Endothelial cell of umbilical vein (primary cell): ENCODE measurements around the gene GAS7. TPM values are rescaled to one million over a fixed set of nuclear protein-coding genes. Genes with fewer than 3 reads are reported as not detected.

ENCODE experiments used
- BruUV-seq: library from RNA; stranded (reverse); fragments of 400-500 nt; replicated peaks from 2 replicates; lab custom pipeline; 2021; lab: Mats Ljungman, UMichigan
- CTCF ChIA-PET: fragments of 300-600, 350-600 bp; sonication (Branson Sonifier 250); formaldehyde crosslinking; loops from one replicate; lab custom pipeline; 2021; ENCODE audit warnings: antibody characterized with exemption, inconsistent platforms; lab: Charles Lee
- POLR2A ChIA-PET: fragments of 300-600, 350-600 bp; sonication (Branson Sonifier 250); formaldehyde crosslinking; loops from one replicate; lab custom pipeline; 2021; ENCODE audit warnings: antibody characterized with exemption, inconsistent platforms; lab: Charles Lee
- DNase-seq: peaks from one replicate; pipeline ENCODE4 v3.0.0-alpha.2; 2011; ENCODE audit warnings: low read depth, low spot score
- FAIRE-seq: peaks from 2 replicates; lab custom pipeline; 2011; peaks lifted over from hg19 to GRCh38; lab: Jason Lieb, UNC
- H2AFZ ChIP-seq: 2 replicates; pipeline ENCODE4 v1.6.0; 2012; ENCODE audit warnings: low read depth, low read length, control low read depth, inconsistent platforms
- H3K27ac ChIP-seq: 2 replicates; pipeline ENCODE4 v1.5.1; 2011; ENCODE audit warnings: low read depth, mild to moderate bottlenecking, control low read depth, low read length, moderate library complexity; ENCODE audit not compliant: insufficient read depth
- H3K27me3 ChIP-seq, 2 experiments: 2 replicates each; pipeline versions ENCODE4 v1.6.0 to v1.6.1; 2011; ENCODE audit warnings: low read length in 2 of 2, mixed read lengths in 1 of 2; ENCODE audit not compliant: control insufficient read depth in 2 of 2, insufficient read depth in 2 of 2
- H3K36me3 ChIP-seq, 2 experiments: 2 replicates in 1 of 2; 3 replicates in 1 of 2; pipeline ENCODE4 v1.5.1; 2011; ENCODE audit warnings: low read length in 2 of 2, mild to moderate bottlenecking in 1 of 2, moderate library complexity in 1 of 2; ENCODE audit not compliant: control insufficient read depth in 2 of 2, insufficient read depth in 2 of 2; ENCODE audit errors: extremely low read depth in 1 of 2
- H3K4me1 ChIP-seq: 3 replicates; pipeline ENCODE4 v1.5.1; 2011; ENCODE audit warnings: mild to moderate bottlenecking, low read length; ENCODE audit not compliant: control insufficient read depth, insufficient read depth; ENCODE audit errors: extremely low read depth
- H3K4me2 ChIP-seq: 2 replicates; pipeline ENCODE4 v1.6.1; 2011; ENCODE audit warnings: low read length, control low read depth, mixed read lengths; ENCODE audit not compliant: insufficient read depth
- H3K4me3 ChIP-seq, 3 experiments: fragments of 200-600 bp in 1 of 3; sonication (generic), shearing (Covaris generic) in 1 of 3; replicated peaks in 1 of 3; 2 replicates each; pipeline ENCODE4 v1.5.1; 2011 to 2016; ENCODE audit warnings: control low read depth in 3 of 3, low read length in 3 of 3, mild to moderate bottlenecking in 2 of 3, inconsistent platforms in 1 of 3, low read depth in 1 of 3, moderate library complexity in 1 of 3; ENCODE audit not compliant: insufficient read depth in 1 of 3
- H3K79me2 ChIP-seq: 2 replicates; pipeline ENCODE4 v1.6.0; 2012; ENCODE audit warnings: low read length, inconsistent platforms; ENCODE audit not compliant: control insufficient read depth, insufficient read depth
- H3K9ac ChIP-seq: replicated peaks from 2 replicates; pipeline ENCODE3; 2011; ENCODE audit warnings: low read length, control low read depth; ENCODE audit not compliant: insufficient read depth; ENCODE audit errors: extremely low read depth
- H3K9me1 ChIP-seq: replicated peaks from 3 replicates; pipeline ENCODE4 v1.6.0; 2011; ENCODE audit warnings: mild to moderate bottlenecking, low read length; ENCODE audit not compliant: control insufficient read depth, insufficient read depth; ENCODE audit errors: extremely low read depth
- H3K9me3 ChIP-seq: replicated peaks from 2 replicates; pipeline ENCODE4 v1.5.1; 2012; ENCODE audit warnings: low read length, inconsistent platforms; ENCODE audit not compliant: control insufficient read depth, insufficient read depth
- H4K20me1 ChIP-seq: replicated peaks from 2 replicates; pipeline ENCODE3; 2011; ENCODE audit warnings: mild to moderate bottlenecking, low read length; ENCODE audit not compliant: control insufficient read depth, insufficient read depth; ENCODE audit errors: extremely low read depth
- EZH2 ChIP-seq: IDR thresholded peaks from 2 replicates; pipeline ENCODE4 v1.6.1; 2012; ENCODE audit warnings: borderline replicate concordance, low read depth, mild to moderate bottlenecking, moderate library complexity, low read length, inconsistent platforms; ENCODE audit not compliant: severe bottlenecking
- FOS ChIP-seq: IDR thresholded peaks from 2 replicates; pipeline ENCODE4 v1.6.1; 2011; ENCODE audit warnings: mild to moderate bottlenecking, low read length, moderate library complexity, borderline replicate concordance; ENCODE audit not compliant: insufficient read depth
- GATA2 ChIP-seq: IDR thresholded peaks from 2 replicates; pipeline ENCODE4 v1.7.0; 2011; ENCODE audit warnings: low read depth, mild to moderate bottlenecking, moderate library complexity, mixed read lengths, low read length; ENCODE audit not compliant: insufficient read length, insufficient read depth
- JUN ChIP-seq: IDR thresholded peaks from 2 replicates; pipeline ENCODE4 v1.6.1; 2011; ENCODE audit warnings: borderline replicate concordance, low read depth; ENCODE audit not compliant: insufficient read length, insufficient read depth
- POLR2AphosphoS5 ChIP-seq: IDR thresholded peaks from 2 replicates; pipeline ENCODE4 v1.6.1; 2012; ENCODE audit warnings: low read depth, mild to moderate bottlenecking, control low read depth, low read length, moderate library complexity; ENCODE audit not compliant: insufficient read depth
- dilution Hi-C: fragments of 300-500 bp; cut with MboI; formaldehyde crosslinking; loops from one replicate; pipeline ENCODE4 v1.15.0; 2019; ENCODE audit warnings: low sequenced_read_pairs; ENCODE audit not compliant: extremely low pct_ligation_motif_present
- intact Hi-C: fragments of 100-400 bp; cut with micrococcal nuclease; formaldehyde crosslinking; loops from one replicate; pipeline ENCODE4 v1.10.0; 2022
- polyA plus RNA-seq, 4 experiments: library from polyadenylated mRNA; depleted of rRNA in 3 of 4; stranded (reverse) in 3 of 4; unstranded in 1 of 4; fragments of >200 nt; gene quantifications; 2 replicates each; pipeline versions ENCODE4 v1.2.1 to v1.2.3, GENCODE V29; 2011 to 2012; ENCODE audit warnings: missing spikeins in 1 of 4
- total RNA-seq: library from RNA; stranded (reverse); gene quantifications from 2 replicates; pipeline ENCODE4 v1.2.3, GENCODE V29; 2021
- TF ChIP-seq, protein P1 (sequence below), 2 donors: IDR thresholded peaks; 1 replicate in 1 of 2; 2 replicates in 1 of 2; pipeline ENCODE4 v1.5.1; 2011; ENCODE audit warnings: low read length in 2 of 2, mild to moderate bottlenecking in 2 of 2, moderate library complexity in 2 of 2, control low read depth in 1 of 2, inconsistent platforms in 1 of 2, low read depth in 1 of 2; ENCODE audit not compliant: insufficient read depth in 1 of 2; ENCODE audit errors: extremely low read depth in 1 of 2

Gene GAS7
- total and polyA plus RNA-seq, 2 donors (not counting 3 experiments of a cell fraction or from before 2014, with no cell fraction given): not detected

DNA sequence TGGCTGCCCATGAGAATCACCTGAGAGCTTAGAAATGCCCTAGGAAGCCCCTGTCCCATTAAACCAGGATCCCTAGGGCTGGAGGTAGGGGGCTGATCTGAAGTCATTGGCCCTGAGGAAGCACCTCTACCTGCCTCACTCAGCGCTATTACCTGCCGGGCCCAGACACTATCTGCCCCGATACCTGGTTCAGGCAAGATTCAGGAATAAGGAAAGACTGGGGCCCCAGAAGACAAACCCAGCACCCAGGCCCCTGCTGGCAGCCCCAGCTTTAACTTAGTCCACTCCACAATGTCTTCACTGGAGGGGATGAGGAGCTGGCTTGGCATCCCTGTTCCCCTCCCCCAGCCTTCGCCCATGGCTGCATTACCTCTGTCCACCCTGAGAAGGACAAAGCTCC is 126.3 kb downstream of the GAS7 start:
- Histone ChIP-seq H3K36me3 (no peaks in the 10 kb centered on the region), H3K9me3 (peaks cover 4% of the 10 kb centered on the region), H3K4me1 (no peaks in the 10 kb centered on the region), H2AFZ (no peak overlapping the region), H3K27ac (no peak overlapping the region), H3K4me3 (no peak overlapping the region), H3K27me3 (no peaks in the 10 kb centered on the region), H3K4me2 (no peak overlapping the region), H3K79me2 (no peaks in the 10 kb centered on the region), H3K9ac (no peak overlapping the region), H4K20me1 (no peaks in the 10 kb centered on the region), H3K9me1 (no peaks in the 10 kb centered on the region)
- dilution Hi-C loops (no loop called here), intact Hi-C loops (no loop called here)
- FAIRE-seq (no peak), DNase-seq (no peak)
- ChIA-PET POLR2A (no interaction called here), CTCF (no interaction called here)
- no TSS peak for BruUV-seq
- TF ChIP-seq EZH2 (no peak), GATA2 (no peak), JUN (no peak), FOS (no peak), POLR2AphosphoS5 (no peak)
- TF ChIP-seq, protein P1, sequence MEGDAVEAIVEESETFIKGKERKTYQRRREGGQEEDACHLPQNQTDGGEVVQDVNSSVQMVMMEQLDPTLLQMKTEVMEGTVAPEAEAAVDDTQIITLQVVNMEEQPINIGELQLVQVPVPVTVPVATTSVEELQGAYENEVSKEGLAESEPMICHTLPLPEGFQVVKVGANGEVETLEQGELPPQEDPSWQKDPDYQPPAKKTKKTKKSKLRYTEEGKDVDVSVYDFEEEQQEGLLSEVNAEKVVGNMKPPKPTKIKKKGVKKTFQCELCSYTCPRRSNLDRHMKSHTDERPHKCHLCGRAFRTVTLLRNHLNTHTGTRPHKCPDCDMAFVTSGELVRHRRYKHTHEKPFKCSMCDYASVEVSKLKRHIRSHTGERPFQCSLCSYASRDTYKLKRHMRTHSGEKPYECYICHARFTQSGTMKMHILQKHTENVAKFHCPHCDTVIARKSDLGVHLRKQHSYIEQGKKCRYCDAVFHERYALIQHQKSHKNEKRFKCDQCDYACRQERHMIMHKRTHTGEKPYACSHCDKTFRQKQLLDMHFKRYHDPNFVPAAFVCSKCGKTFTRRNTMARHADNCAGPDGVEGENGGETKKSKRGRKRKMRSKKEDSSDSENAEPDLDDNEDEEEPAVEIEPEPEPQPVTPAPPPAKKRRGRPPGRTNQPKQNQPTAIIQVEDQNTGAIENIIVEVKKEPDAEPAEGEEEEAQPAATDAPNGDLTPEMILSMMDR (IDR thresholded peaks at IDR 0.05; ENCODE audit: extremely low read depth in 1 of 2, insufficient read depth in 1 of 2, low read depth in 1 of 2, low read length in 2 of 2): no peak
